Skeletal muscle tissue (tissue), 4 donors: ENCODE results near the gene ERRFI1. TPM values are rescaled to one million over a fixed set of nuclear protein-coding genes. Genes with fewer than 3 reads are reported as not detected.
A peak's percentile ranks its signal among the peaks of the same experiment; 100 is the strongest.

ENCODE experiments used
- H3K27ac ChIP-seq: one replicate; pipeline ENCODE4 v1.7.0; 2013; ENCODE audit warnings: mild to moderate bottlenecking, low read depth, low read length, inconsistent platforms
- H3K27me3 ChIP-seq, 3 donors: one replicate each; pipeline ENCODE4 v1.7.0; 2013; ENCODE audit warnings: low read length in 3 of 3; ENCODE audit not compliant: control insufficient read depth in 3 of 3, insufficient read depth in 3 of 3
- H3K36me3 ChIP-seq, 3 donors: one replicate each; pipeline ENCODE4 v1.7.0; 2013; ENCODE audit warnings: low read length in 3 of 3; ENCODE audit not compliant: control insufficient read depth in 3 of 3, insufficient read depth in 3 of 3
- H3K4me1 ChIP-seq, 3 donors: one replicate each; pipeline ENCODE4 v1.7.0; 2013; ENCODE audit warnings: low read length in 3 of 3, mild to moderate bottlenecking in 3 of 3; ENCODE audit not compliant: control insufficient read depth in 3 of 3, insufficient read depth in 3 of 3
- H3K4me3 ChIP-seq, 3 donors: one replicate each; pipeline ENCODE4 v1.7.0; 2013; ENCODE audit warnings: low read length in 3 of 3
- H3K9ac ChIP-seq, 3 donors: one replicate each; pipeline ENCODE4 v1.7.0; 2013; ENCODE audit warnings: low read length in 3 of 3, mild to moderate bottlenecking in 3 of 3, moderate library complexity in 2 of 3, low read depth in 1 of 3
- H3K9me3 ChIP-seq, 3 donors: one replicate each; pipeline ENCODE4 v1.7.0; 2013; ENCODE audit warnings: low read length in 3 of 3; ENCODE audit not compliant: control insufficient read depth in 3 of 3
- total RNA-seq: library from RNA; depleted of rRNA; stranded (reverse); fragments of >200 nt; gene quantifications from one replicate; pipeline ENCODE4 v1.2.3, GENCODE V29; 2014
- donor health status: Osteomylitis.

Gene ERRFI1
- total RNA-seq, 1 donor from 2014 or later, result 3.7 TPM

GRCh38 chr1:8026976-8027747, 1.1 kb upstream of the ERRFI1 start:
- H3K4me1 ChIP-seq, result peaks cover 22 to 31% (median 29%) of the 10 kb centered on the region in 3 donors
- H3K36me3 ChIP-seq, result no peaks in the 10 kb centered on the region
- no peaks in the 10 kb centered on the region for H3K9me3 ChIP-seq
- peak overlapping the region; percentile 83 for H3K27ac ChIP-seq
- peak overlapping the region; percentile 68 to 83 (median 69) for H3K4me3 ChIP-seq
- H3K27me3 ChIP-seq, result no peaks in the 10 kb centered on the region
- peak overlapping the region; percentile 66 to 88 (median 78) for H3K9ac ChIP-seq

- Histone ChIP-seq H3K36me3 (no peaks in the 10 kb centered on the region), H3K4me1 (peaks cover 25 to 31% (median 29%) of the 10 kb centered on the region in 3 donors), H3K9me3 (no peaks in the 10 kb centered on the region), H3K27me3 (no peaks in the 10 kb centered on the region), H3K27ac (peak overlapping the region; percentile 83), H3K9ac (peak overlapping the region; percentile 73 to 88 (median 78)), H3K4me3 (peak overlapping the region; percentile 62 to 81 (median 80))
Measured at GRCh38 chr1:8025671-8026144, 401 bp downstream of the ERRFI1 start.

GRCh38 chr1:8025061-8025670, 943 bp downstream of the ERRFI1 start:
- Histone ChIP-seq H3K27me3 (no peaks in the 10 kb centered on the region), H3K9ac (peak overlapping the region; percentile 73 to 88 (median 78)), H3K4me1 (peaks cover 25 to 31% (median 30%) of the 10 kb centered on the region in 3 donors), H3K36me3 (no peaks in the 10 kb centered on the region), H3K9me3 (no peaks in the 10 kb centered on the region), H3K27ac (peak overlapping the region; percentile 83), H3K4me3 (peak overlapping the region; percentile 62 to 81 (median 80))

GRCh38 chr1:8024329-8024728, 1.8 kb downstream of the ERRFI1 start:
- Histone ChIP-seq H3K4me1 (peaks cover 25 to 34% (median 31%) of the 10 kb centered on the region in 3 donors), H3K27me3 (no peaks in the 10 kb centered on the region), H3K36me3 (no peaks in the 10 kb centered on the region), H3K4me3 (peak overlapping the region in 2 of 3 donors; percentile 9 to 81), H3K9ac (no peak overlapping the region), H3K9me3 (no peaks in the 10 kb centered on the region), H3K27ac (no peak overlapping the region)

GRCh38 chr1:8023995-8024313, 2.2 kb downstream of the ERRFI1 start:
- H3K4me1 ChIP-seq, result peaks cover 25 to 36% (median 32%) of the 10 kb centered on the region in 3 donors
- peak overlapping the region in 1 of 3 donors; percentile 26 for H3K4me3 ChIP-seq
- H3K27ac ChIP-seq, result no peak overlapping the region
- no peaks in the 10 kb centered on the region for H3K36me3 ChIP-seq
- no peaks in the 10 kb centered on the region for H3K27me3 ChIP-seq
- no peaks in the 10 kb centered on the region for H3K9me3 ChIP-seq
- no peak overlapping the region for H3K9ac ChIP-seq

GRCh38 chr1:8023287-8023994, 2.7 kb downstream of the ERRFI1 start:
- Histone ChIP-seq H3K9ac (no peak overlapping the region), H3K27ac (no peak overlapping the region), H3K4me3 (peak overlapping the region in 1 of 3 donors; percentile 26), H3K27me3 (no peaks in the 10 kb centered on the region), H3K4me1 (peaks cover 29 to 41% (median 37%) of the 10 kb centered on the region in 3 donors), H3K9me3 (no peaks in the 10 kb centered on the region), H3K36me3 (no peaks in the 10 kb centered on the region)

- no peak overlapping the region for H3K27ac ChIP-seq
Measured at GRCh38 chr1:8022395-8023286, 3.5 kb downstream of the ERRFI1 start.

GRCh38 chr1:8021676-8022266, 4.3 kb downstream of the ERRFI1 start:
- H3K9me3 ChIP-seq, result no peaks in the 10 kb centered on the region
- H3K4me3 ChIP-seq, result no peak overlapping the region
- no peaks in the 10 kb centered on the region for H3K36me3 ChIP-seq
- peaks cover 23 to 40% (median 34%) of the 10 kb centered on the region in 3 donors for H3K4me1 ChIP-seq
- H3K27ac ChIP-seq, result no peak overlapping the region
- H3K27me3 ChIP-seq, result no peaks in the 10 kb centered on the region
- H3K9ac ChIP-seq, result no peak overlapping the region

More at GRCh38 chr1:8022395-8023286, 3.5 kb downstream of the ERRFI1 start:
- Histone ChIP-seq H3K4me3 (no peak overlapping the region), H3K4me1 (peaks cover 25 to 42% (median 35%) of the 10 kb centered on the region in 3 donors), H3K9ac (no peak overlapping the region), H3K27me3 (no peaks in the 10 kb centered on the region), H3K36me3 (no peaks in the 10 kb centered on the region), H3K9me3 (no peaks in the 10 kb centered on the region)

- no peaks in the 10 kb centered on the region for H3K9me3 ChIP-seq
- H3K4me3 ChIP-seq, result no peak overlapping the region
- no peaks in the 10 kb centered on the region for H3K36me3 ChIP-seq
- H3K4me1 ChIP-seq, result peaks cover 31 to 48% (median 45%) of the 10 kb centered on the region in 3 donors
- no peak overlapping the region for H3K27ac ChIP-seq
- H3K27me3 ChIP-seq, result no peaks in the 10 kb centered on the region
- H3K9ac ChIP-seq, result no peak overlapping the region
Measured at GRCh38 chr1:8020032-8020431, 6.1 kb downstream of the ERRFI1 start.
